Measurements from ENCODE around the gene ELMOD3. TPM values are rescaled to one million over a fixed set of nuclear protein-coding genes. Genes with fewer than 3 reads are reported as not detected.
A peak's percentile ranks its signal among the peaks of the same experiment; 100 is the strongest.

The ELMOD3 gene
- total and polyA plus RNA-seq, 9 of the 15 experiments (the other 6 are each of a cell fraction or from before 2014, with no cell fraction given) = 2.7 to 18.7 (median 11.6) TPM

- TF ChIP-seq ZNF407 (IDR thresholded peaks at IDR 0.05; ENCODE audit: low read depth) (no peak), ZNF277 (CRISPR knock-in tag; IDR thresholded peaks at IDR 0.05; ENCODE audit: borderline replicate concordance) (no peak), THRB (CRISPR knock-in tag; conservative IDR thresholded peaks at IDR 0.05) (no peak), ZNF740 (CRISPR knock-in tag; IDR thresholded peaks at IDR 0.05) (no peak), ZNF740 (tag; IDR thresholded peaks at IDR 0.05) (0 out of 4 replicates have a peak, but pooled peaks of 1 of the 2 experiments have one; percentile 46), ETV5 (CRISPR knock-in tag; IDR thresholded peaks at IDR 0.05; ENCODE audit: low read depth) (no peak; the same call in 1 of the 2 replicates), ZC3H8 (IDR thresholded peaks at IDR 0.05) (no peak), MYNN (IDR thresholded peaks at IDR 0.05) (no peak), MYNN (CRISPR knock-in tag; IDR thresholded peaks at IDR 0.05) (no peak), SAFB2 (IDR thresholded peaks at IDR 0.05; ENCODE audit: borderline replicate concordance, low read depth, low read length, severe bottlenecking) (no peak), RBM39 (optimal IDR thresholded peaks at IDR 0.05; ENCODE audit: low read depth, low read length) (no peak), FOXJ2 (tag; IDR thresholded peaks at IDR 0.05) (no peak), NFIC (IDR thresholded peaks at IDR 0.05) (peak; percentile 66), FOSL1 (tag; conservative IDR thresholded peaks at IDR 0.05) (no peak), ZNF354B (CRISPR knock-in tag; IDR thresholded peaks at IDR 0.05) (no peak), TRIM28 (IDR thresholded peaks at IDR 0.05) (no peak)
Observed at GRCh38 chr2:85421260-85422071, 66.9 kb downstream of the ELMOD3 start (continued).

All from K562 (cell line).